ENCODE data around the gene NFRKB.

- TF ChIP-seq CTCF (IDR thresholded peaks at IDR 0.05) (no peak), POLR2A (IDR thresholded peaks at IDR 0.05) (no peak), POLR2AphosphoS5 (IDR thresholded peaks at IDR 0.05) (no peak), EP300 (IDR thresholded peaks at IDR 0.05) (no peak)
These were observed 10.8 kb downstream of the NFRKB start for GRCh38 chr11:129884581-129884980.
